HepG2 (cell line): ENCODE data around the gene ZFHX3. TPM values are rescaled to one million over a fixed set of nuclear protein-coding genes. Genes with fewer than 3 reads are reported as not detected.

Experiments
- BCL3 ChIP-seq: sonication (generic); formaldehyde crosslinking; IDR thresholded peaks from 2 replicates; pipeline ENCODE4 v1.5.1; 2020; ENCODE audit warnings: mild to moderate bottlenecking, missing genetic modification reagents, moderate library complexity
- HNRNPLL ChIP-seq: fragments of 200-400 bp; formaldehyde crosslinking; IDR thresholded peaks from 2 replicates; pipeline ENCODE4 v1.6.1; 2017; ENCODE audit warnings: mild to moderate bottlenecking, low read depth, low read length; ENCODE audit not compliant: poor library complexity, severe bottlenecking
- RBAK ChIP-seq: sonication (generic); formaldehyde crosslinking; IDR thresholded peaks from 2 replicates; pipeline ENCODE4 v1.5.1; 2020; ENCODE audit warnings: mild to moderate bottlenecking, missing genetic modification reagents
- REST ChIP-seq, 2 experiments: IDR thresholded peaks; 2 replicates each; pipeline ENCODE4 v1.6.1; 2011 to 2012; ENCODE audit warnings: low read length in 2 of 2, borderline replicate concordance in 1 of 2, low read depth in 1 of 2, mild to moderate bottlenecking in 1 of 2, moderate library complexity in 1 of 2
- SRSF4 ChIP-seq: fragments of 200-400 bp; formaldehyde crosslinking; IDR thresholded peaks from one replicate; pipeline ENCODE4 v1.6.1; 2018; ENCODE audit warnings: mild to moderate bottlenecking, low read depth, low read length, moderate library complexity; ENCODE audit not compliant: poor library complexity, severe bottlenecking
- TAF1 ChIP-seq: sonication (generic); formaldehyde crosslinking; IDR thresholded peaks from 2 replicates; pipeline ENCODE4 v1.4.0; 2020; ENCODE audit warnings: missing genetic modification reagents
- TMF1 ChIP-seq: sonication (generic); formaldehyde crosslinking; IDR thresholded peaks from 2 replicates; pipeline ENCODE4 v1.8.1; 2022; ENCODE audit warnings: low read depth, missing genetic modification reagents
- ZNF207 ChIP-seq: fragments of 450-650 bp; IDR thresholded peaks from 2 replicates; pipeline ENCODE4 v1.6.1; 2016; ENCODE audit warnings: antibody characterized with exemption, borderline replicate concordance
- ZNF24 ChIP-seq: fragments of 450-650 bp; IDR thresholded peaks from 2 replicates; pipeline ENCODE4 v1.6.1; 2017; ENCODE audit warnings: antibody characterized with exemption, mild to moderate bottlenecking
- ZNF350 ChIP-seq: sonication (generic); formaldehyde crosslinking; IDR thresholded peaks from 2 replicates; pipeline ENCODE4 v1.4.0; 2020; ENCODE audit warnings: mild to moderate bottlenecking, low read depth, missing genetic modification reagents, borderline replicate concordance
- ZNF382 ChIP-seq: sonication (generic); formaldehyde crosslinking; IDR thresholded peaks from 2 replicates; pipeline ENCODE4 v1.5.0; 2020; ENCODE audit warnings: missing genetic modification reagents, mild to moderate bottlenecking, borderline replicate concordance
- polyA plus RNA-seq, 8 experiments: library from polyadenylated mRNA; depleted of rRNA in 3 of 8; stranded (reverse) in 7 of 8; unstranded in 1 of 8; fragments of >200 nt; fragmentation: Illumina TruSeq in 4 of 8; extraction: Trizol in 4 of 8; gene quantifications; 2 replicates each; pipeline versions ENCODE4 v1.2.1 to v1.2.3, GENCODE V29; 2011 to 2016; ENCODE audit warnings: low read depth in 4 of 8, missing spikeins in 1 of 8, mixed read lengths in 1 of 8; ENCODE audit not compliant: insufficient read depth in 1 of 8
- total RNA-seq, 5 experiments: library from RNA; depleted of rRNA; stranded (reverse); fragments of >200 nt; fragmentation: Illumina TruSeq; extraction: Trizol; gene quantifications; 2 replicates each; pipeline ENCODE4 v1.2.3, GENCODE V29; 2016; ENCODE audit warnings: low read depth in 1 of 5
- TF ChIP-seq, protein P1 (sequence below), 2 experiments: sonication (generic) in 1 of 2; formaldehyde crosslinking in 1 of 2; IDR thresholded peaks; 2 replicates each; pipeline versions ENCODE4 v1.4.0 to v1.6.1; 2016 to 2020; ENCODE audit warnings: borderline replicate concordance in 1 of 2, low read depth in 1 of 2, mild to moderate bottlenecking in 1 of 2, missing genetic modification reagents in 1 of 2
- TF ChIP-seq, protein P2 (sequence below): sonication (generic); formaldehyde crosslinking; IDR thresholded peaks from 2 replicates; pipeline ENCODE4 v1.9.0; 2021; ENCODE audit warnings: missing genetic modification reagents, borderline replicate concordance

The ZFHX3 gene
- total and polyA plus RNA-seq, 2 of the 13 experiments (the other 11 are each of a cell fraction or from before 2014, with no cell fraction given): 5.0 to 6.0 TPM

DNA sequence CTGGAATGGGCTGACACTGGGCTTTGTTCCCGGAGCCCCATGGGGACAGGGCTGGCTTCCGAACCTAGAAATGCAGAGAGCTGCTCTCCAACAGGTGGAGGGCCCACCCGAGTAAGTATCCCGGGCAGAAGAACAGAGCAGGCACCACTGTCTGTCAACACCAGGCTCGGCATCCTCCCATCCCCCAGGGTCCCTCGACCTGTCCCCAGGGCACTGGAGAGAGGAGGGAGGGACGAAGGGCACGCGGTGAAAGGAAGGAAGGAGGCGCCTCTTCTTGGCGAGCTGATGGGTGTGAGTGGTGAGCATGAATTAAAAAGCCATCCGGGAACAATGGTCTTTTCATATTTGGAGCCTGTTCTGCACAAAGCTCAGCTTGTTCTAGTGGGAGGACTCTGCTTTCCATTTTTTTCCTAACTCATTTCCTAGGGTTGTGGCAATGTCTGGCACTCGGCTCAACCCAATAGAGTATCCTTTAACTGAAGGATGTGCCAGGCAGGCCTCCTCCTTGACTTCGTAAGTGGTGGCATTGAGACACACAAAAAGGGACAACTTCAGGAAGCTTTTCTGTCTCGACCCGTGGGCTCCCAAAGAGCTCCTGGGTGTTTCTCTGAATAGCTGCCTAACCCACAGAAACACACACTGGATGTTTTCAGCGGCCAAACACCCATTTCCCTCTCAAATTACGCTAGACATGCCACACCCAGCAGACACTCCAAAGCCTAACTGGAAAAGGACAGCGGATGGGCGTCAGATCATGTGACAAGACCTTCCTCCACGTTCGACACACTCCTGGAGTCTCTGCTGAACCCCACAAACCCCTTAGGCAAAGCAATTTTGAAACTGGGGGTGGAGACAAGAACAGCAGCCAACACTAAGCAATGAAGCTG is 47.7 kb downstream of the ZFHX3 start (continued):
- no peak for TF ChIP-seq BCL3
- TF ChIP-seq ZNF24: no peak
- TF ChIP-seq ZNF382: no peak
- no peak for TF ChIP-seq TMF1 (CRISPR knock-in tag)
- no peak for TF ChIP-seq TAF1 (CRISPR knock-in tag)
- TF ChIP-seq SRSF4: no peak
- TF ChIP-seq, protein P1, sequence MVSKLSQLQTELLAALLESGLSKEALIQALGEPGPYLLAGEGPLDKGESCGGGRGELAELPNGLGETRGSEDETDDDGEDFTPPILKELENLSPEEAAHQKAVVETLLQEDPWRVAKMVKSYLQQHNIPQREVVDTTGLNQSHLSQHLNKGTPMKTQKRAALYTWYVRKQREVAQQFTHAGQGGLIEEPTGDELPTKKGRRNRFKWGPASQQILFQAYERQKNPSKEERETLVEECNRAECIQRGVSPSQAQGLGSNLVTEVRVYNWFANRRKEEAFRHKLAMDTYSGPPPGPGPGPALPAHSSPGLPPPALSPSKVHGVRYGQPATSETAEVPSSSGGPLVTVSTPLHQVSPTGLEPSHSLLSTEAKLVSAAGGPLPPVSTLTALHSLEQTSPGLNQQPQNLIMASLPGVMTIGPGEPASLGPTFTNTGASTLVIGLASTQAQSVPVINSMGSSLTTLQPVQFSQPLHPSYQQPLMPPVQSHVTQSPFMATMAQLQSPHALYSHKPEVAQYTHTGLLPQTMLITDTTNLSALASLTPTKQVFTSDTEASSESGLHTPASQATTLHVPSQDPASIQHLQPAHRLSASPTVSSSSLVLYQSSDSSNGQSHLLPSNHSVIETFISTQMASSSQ (IDR thresholded peaks at IDR 0.05; ENCODE audit: low read depth): peak; percentile 23; the same call in 1 of the 2 replicates
- TF ChIP-seq, protein P1 (CRISPR knock-in tag; IDR thresholded peaks at IDR 0.05; ENCODE audit: borderline replicate concordance): peak; percentile 56; the same call in 1 of the 2 replicates
- no peak for TF ChIP-seq REST (IDR thresholded peaks at IDR 0.05; ENCODE audit: borderline replicate concordance in 1 of 2, low read depth in 1 of 2, low read length in 2 of 2)
- no peak for TF ChIP-seq ZNF207
- TF ChIP-seq HNRNPLL: no peak
- TF ChIP-seq, protein P2, sequence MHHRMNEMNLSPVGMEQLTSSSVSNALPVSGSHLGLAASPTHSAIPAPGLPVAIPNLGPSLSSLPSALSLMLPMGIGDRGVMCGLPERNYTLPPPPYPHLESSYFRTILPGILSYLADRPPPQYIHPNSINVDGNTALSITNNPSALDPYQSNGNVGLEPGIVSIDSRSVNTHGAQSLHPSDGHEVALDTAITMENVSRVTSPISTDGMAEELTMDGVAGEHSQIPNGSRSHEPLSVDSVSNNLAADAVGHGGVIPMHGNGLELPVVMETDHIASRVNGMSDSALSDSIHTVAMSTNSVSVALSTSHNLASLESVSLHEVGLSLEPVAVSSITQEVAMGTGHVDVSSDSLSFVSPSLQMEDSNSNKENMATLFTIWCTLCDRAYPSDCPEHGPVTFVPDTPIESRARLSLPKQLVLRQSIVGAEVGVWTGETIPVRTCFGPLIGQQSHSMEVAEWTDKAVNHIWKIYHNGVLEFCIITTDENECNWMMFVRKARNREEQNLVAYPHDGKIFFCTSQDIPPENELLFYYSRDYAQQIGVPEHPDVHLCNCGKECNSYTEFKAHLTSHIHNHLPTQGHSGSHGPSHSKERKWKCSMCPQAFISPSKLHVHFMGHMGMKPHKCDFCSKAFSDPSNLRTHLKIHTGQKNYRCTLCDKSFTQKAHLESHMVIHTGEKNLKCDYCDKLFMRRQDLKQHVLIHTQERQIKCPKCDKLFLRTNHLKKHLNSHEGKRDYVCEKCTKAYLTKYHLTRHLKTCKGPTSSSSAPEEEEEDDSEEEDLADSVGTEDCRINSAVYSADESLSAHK (CRISPR knock-in tag): no peak
- TF ChIP-seq RBAK: no peak
- no peak; the same call in 1 of the 2 replicates for TF ChIP-seq ZNF350
